Posterior vena cava (tissue), 2 donors: Measurements from ENCODE around the gene TRHDE. TPM values are rescaled to one million over a fixed set of nuclear protein-coding genes. Genes with fewer than 3 reads are reported as not detected.
A peak's percentile ranks its signal among the peaks of the same experiment; 100 is the strongest.

ENCODE experiments used
- DNase-seq: peaks from one replicate; pipeline ENCODE4 v3.0.0-alpha.2; 2020; ENCODE audit warnings: low spot score
- intact Hi-C, 2 donors: fragments of 100-400 bp; cut with DNase I; formaldehyde crosslinking; loops; one replicate each; pipeline versions ENCODE4 v1.14.1 to v1.14.2; 2022 to 2023
- long read RNA-seq, 2 donors: library from polyadenylated mRNA; unstranded; transcript quantifications; one replicate each; pipeline ENCODE4 v2.0.0, GENCODE V29; 2020 to 2021
- total RNA-seq, 2 donors: library from RNA; stranded (reverse); fragmentation: NEBNext Ultra II Directional; extraction: Animal tissue kit (Norgen Biotek cat#: 25700); gene quantifications; one replicate each; pipeline ENCODE4 v1.2.1, GENCODE V29; 2021
- donor health status: DM: yes; HTN: yes; CAD: no.
- donor health status: DM: yes; HTN: yes; CAD: no.

TRHDE gene, protein sequence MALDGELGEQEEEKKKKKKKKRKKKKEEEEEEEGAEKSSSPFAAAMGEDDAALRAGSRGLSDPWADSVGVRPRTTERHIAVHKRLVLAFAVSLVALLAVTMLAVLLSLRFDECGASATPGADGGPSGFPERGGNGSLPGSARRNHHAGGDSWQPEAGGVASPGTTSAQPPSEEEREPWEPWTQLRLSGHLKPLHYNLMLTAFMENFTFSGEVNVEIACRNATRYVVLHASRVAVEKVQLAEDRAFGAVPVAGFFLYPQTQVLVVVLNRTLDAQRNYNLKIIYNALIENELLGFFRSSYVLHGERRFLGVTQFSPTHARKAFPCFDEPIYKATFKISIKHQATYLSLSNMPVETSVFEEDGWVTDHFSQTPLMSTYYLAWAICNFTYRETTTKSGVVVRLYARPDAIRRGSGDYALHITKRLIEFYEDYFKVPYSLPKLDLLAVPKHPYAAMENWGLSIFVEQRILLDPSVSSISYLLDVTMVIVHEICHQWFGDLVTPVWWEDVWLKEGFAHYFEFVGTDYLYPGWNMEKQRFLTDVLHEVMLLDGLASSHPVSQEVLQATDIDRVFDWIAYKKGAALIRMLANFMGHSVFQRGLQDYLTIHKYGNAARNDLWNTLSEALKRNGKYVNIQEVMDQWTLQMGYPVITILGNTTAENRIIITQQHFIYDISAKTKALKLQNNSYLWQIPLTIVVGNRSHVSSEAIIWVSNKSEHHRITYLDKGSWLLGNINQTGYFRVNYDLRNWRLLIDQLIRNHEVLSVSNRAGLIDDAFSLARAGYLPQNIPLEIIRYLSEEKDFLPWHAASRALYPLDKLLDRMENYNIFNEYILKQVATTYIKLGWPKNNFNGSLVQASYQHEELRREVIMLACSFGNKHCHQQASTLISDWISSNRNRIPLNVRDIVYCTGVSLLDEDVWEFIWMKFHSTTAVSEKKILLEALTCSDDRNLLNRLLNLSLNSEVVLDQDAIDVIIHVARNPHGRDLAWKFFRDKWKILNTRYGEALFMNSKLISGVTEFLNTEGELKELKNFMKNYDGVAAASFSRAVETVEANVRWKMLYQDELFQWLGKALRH
- 1 to 10 TPM; 3.1 to 4.8 TPM for total RNA-seq
- long read RNA-seq, donor 1: 0 reads
- long read RNA-seq, donor 2, partial matches to known transcripts: 1 of 2 reads
- long read RNA-seq, donor 2, other reads (novel, unspliced or antisense): 1 of 2 reads

DNA sequence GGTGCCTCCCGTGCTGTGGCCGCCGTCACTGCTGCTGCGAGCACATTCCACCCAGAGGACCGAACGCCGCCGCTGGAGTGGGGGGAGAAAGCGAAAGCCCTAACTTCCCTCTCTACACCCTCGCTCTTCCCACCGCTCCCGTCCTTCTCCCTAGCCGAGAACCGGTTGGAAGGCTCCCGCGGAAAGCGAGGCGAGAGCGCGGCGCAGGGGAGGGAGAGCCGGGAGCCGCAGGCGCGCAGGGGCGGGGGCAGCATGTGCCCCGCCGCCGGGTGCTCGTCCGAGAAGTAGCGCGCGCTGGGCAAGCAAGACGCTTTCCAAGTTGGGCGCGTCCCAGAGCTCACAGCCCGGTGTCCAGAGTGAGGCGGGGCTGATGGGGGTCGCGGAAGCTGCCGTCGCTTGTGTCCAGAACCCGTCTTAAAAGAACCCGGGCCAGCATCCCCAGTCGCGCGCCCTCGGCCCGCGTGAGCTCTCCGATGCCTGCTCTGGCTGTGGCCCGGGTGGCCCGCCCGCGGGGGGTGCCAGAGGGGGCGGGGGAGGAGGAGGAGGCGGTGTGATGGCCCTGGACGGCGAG, at the start of gene TRHDE:
Gene TRHDE (plus strand): TSS at position 280 of the 571 bp plus-strand sequence. CDS start 274 bp downstream, at position 554.
- peak; percentile 83 for DNase-seq
- intact Hi-C loops: loop anchor here in 1 of 2 donors (10.0 kb wide), 1 partner anchor 1293 kb away; no protein-coding TSS in a partner anchor

DNA sequence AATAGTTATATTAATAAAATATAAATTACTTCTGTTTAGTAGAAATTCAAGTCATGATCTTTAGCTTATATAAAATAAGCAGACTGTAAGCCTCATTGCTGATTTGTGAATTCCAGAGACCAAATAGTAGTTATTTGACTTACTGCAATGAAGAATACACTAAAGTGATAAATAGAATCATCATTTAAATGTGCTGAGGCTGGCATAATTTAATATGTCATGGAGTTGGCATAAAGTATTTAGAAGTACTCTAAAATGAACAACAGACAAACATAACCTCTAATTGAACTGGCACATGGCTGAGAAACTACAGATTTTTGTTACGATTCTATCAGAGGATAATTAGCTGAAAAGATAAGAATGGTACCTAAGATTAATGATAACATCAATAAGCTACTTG, 45.7 kb upstream of the TRHDE start:
- intact Hi-C loops: no loop called here
- no peak for DNase-seq

DNA sequence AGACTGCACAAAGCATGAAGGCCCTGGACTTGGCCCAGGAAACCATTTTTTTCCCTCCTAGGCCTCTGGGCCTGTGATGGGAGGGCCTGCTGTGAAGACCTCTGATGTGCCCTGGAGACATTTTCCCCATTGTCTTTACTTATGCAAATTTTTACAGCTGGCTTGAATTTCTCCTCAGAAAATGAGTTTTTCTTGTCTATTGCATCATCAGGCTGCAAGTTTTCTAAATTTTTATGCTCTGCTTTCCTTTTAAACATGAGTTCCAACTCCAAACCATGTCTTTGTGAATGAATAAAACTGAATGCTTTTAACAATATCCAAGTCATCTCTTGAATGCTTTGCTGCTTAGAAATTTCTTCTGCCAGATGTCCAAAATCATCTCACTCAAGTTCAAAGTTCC, 43.7 kb upstream of the TRHDE start:
- intact Hi-C loops: no loop called here
- no peak for DNase-seq

DNA sequence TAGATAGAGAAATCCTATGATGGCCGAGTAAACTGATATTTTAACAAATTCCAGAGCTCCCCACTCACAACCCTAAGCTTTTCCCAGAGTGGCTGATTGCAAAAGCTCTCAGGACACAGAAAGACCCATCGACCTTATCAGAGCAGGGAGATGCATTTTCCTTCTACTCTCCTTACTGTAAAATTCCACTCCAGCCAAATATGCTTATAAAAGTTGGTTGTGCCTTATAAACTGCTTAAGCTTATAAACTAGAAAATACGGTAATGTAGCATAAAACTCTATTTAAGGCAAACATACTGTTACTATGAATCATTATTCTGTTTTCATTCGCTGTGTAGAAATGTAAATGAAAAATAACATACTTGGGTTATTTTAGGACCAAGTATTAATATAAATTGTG, 41.6 kb upstream of the TRHDE start:
- DNase-seq: no peak
- intact Hi-C loops: no loop called here

DNA sequence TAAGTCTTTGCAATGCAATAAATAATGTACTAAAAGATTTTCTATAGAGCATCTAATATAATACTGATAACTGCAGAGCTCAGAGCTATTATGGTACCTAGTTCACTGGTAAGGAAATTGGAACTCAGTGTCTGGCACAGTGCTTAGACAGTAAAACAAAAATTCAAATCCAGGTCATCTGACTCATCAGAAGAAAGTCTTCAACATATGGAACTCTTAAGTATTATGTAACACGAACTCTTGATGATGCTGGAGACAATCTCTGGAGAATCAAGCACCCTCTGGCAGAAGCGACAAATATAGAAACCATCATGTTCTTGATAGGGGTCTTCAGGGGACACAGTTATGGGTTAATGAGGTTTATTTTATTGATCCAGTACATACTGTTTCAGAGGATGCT, 37.3 kb upstream of the TRHDE start:
- no peak for DNase-seq

DNA sequence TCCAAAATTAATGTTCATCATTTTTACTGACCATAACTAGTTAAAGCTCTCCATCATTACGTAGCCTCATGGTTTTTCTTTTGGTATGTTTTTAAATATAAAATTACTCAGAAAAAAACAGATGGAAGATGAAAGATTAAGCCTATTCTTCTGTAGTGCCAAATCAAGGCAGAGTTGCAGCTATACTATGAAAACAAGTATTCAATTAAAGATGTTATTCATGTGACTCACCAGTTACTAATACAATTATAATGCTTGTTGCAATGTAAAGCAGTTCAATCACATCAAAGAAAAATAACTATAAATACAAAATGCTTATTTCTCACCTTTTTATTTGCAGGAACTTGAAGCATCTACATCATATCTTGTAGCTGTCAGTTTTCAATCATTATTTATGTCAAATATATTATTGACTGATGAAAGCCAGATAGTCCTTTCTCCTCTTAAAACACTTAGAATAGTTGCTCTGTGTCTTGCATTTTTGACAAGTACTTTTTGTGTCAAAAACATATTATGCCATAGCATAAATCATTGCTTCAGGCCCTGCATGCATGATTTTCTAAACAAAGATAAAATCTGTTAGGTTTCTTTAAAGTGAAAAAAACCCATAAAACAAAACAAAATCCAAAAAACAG, 36.0 kb upstream of the TRHDE start:
- intact Hi-C loops: no loop called here
- DNase-seq: no peak

More for the DNA sequence above, 37.3 kb upstream of the TRHDE start:
- intact Hi-C loops: no loop called here

DNA sequence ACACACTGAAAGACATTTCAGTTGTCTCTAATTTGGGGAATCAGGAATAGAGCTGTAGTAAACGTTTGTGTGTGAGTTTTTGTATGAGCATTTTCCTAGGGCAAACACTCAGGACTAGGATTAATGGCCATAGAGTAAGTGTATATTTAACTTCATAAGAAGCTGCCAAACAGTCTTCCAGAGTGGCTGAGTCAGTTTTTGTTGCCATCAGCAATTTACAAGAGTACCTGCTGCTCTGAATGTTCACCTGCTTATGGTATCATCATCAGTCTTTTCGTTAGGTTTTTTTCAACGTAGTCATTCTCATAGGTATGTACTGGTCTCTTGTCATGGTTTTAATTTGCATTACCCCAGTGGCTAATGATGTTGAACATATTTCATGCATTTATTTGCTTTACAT, 30.6 kb upstream of the TRHDE start:
- intact Hi-C loops: no loop called here
- DNase-seq: no peak

DNA sequence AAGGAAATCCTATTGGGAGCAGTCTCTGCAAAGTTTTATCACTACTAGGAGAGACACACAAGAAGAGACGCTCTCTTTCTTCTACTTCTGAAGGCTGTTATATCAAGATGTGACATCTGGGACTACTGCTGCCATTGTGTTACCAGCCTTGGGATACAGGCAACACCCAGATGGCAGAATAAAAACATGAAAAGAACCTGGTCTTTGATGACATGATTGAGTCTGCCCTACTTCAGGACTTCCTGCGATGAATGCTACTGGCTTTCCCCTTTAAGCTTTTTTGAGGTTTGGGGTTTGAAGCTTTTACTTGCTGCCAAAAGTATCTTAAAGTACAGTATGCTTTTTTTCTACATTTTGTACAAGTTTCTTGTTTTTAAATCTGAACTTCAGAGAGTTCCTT, 29.2 kb upstream of the TRHDE start:
- intact Hi-C loops: no loop called here
- DNase-seq: no peak

DNA sequence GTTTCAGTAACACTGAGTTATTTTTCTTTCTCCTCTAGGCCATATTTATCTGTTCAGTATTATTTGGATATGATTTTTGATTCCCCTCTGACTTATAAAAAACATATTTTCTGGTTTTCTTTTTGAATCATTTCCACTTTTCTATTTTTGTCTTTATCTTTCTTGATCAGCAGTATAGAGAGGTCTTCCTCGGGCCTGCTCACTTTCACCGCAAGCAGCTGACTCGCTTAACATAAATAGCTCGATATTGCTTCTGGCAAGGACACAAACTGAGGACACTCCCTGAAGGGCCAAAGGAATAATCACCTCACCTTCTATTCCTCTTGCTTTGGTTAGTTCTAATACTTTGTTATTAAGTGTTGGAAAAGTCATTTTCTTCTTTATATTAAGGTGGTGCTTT, 25.8 kb upstream of the TRHDE start:
- no peak for DNase-seq
- intact Hi-C loops: no loop called here

DNA sequence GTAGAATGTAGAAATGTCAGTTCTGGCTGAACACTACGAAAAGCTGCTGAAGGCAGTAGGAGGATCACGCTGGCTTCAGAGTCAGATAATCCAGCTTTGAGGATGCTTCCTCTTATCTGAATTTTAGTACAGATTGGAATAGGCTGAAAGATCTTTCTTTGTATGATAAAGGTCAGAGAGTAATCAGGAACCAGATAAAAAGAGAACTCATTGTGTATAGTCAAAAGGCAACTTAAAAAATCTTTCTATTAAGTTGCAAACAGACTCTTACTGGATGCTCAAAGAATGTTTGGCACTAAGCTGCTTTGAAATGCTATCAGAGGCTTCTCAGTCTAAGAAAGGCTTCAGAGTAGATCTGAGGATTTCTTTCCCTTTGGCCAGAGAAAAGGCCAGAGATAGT, 21.8 kb upstream of the TRHDE start:
- intact Hi-C loops: loop anchor here in 1 of 2 donors (5.0 kb wide), 1 partner anchor 213 kb away; no protein-coding TSS in a partner anchor

DNA sequence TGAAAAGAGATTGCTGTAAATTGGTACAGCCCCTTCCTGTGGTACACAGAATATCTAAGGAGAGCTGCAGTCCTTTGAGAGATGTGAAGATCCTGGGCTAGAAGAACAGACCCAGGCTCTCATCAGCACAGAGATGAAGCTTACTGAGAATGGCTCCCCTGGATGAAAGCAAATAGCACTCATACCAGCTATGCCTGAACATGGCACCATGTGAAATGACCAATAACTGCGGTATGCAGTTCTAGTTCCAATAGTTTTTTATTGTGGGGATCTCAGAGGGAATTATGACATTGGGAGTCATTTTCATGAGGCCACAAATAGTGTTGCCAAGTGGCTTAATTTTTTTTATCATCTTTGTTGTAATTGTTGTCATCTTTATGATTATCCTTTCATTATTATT, 15.4 kb upstream of the TRHDE start:
- intact Hi-C loops: no loop called here
- DNase-seq: no peak

More for the DNA sequence above, 21.8 kb upstream of the TRHDE start:
- no peak for DNase-seq

DNA sequence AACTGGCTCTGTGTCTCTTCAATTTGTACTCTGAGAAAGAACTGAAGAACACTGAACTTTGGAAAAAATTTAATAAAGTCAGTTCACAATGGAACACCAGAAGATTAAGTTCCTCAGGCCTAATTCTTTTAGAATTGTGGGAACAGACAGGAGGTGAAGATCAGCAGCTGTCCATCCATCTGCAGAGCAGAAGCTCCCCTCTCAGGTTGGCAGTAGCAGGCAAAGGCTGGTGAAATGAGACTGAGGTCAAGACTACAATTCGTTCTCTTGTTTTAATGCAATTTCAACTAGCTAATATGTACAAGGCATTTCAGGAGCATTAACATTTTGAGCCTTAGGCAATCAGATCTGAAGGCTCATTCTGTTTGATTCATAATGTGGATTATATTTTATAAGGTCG, 10.3 kb upstream of the TRHDE start:
- DNase-seq: no peak
- intact Hi-C loops: no loop called here

DNA sequence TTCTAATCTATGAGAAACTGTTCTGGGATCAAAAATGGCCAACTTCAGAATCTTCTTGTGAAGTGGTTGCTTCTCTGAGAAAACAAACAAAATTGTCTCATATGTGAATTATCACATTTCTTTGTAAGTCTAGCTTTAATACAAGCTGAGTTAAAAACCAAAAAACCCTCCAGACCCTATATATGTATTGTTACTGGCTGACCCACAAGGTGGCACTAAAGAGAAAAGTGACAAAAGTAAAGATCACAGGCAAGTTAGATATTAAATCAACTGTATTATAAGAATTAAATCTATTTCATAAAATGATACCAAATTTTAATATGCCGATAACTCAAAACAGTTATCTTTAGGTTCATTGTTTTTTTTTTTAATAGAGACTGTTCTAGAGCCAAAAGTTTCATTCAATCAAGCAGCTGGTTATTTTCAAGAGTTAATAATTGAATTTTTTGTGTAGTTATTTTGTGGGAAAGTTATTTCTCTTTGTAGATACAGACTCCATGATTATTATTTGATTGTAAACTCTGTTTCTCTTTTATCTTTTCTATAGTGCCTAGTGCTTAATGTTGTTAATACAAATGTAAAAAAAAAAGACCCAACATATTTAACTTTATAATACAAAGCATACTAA, 7.5 kb upstream of the TRHDE start:
- intact Hi-C loops: no loop called here
- DNase-seq: no peak

DNA sequence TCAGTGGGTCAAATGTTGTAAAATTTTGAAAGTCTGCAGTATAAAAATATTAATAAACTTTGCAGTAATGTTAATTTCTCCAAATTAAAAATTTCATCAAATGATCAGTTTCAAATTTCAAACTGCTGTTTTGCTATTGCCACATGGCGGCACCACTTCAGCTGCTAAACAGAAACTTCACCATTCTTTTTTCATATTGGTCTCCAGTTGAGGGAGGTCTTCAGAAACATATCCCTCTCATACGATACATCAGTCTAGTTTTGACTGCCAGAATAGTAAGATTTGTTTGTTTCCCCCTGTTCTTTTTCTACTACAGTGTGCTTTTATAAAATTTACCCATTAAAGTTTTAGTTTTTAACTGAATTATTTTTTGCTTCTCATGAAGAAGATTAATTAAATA, 4.2 kb upstream of the TRHDE start:
- intact Hi-C loops: no loop called here
- no peak for DNase-seq

DNA sequence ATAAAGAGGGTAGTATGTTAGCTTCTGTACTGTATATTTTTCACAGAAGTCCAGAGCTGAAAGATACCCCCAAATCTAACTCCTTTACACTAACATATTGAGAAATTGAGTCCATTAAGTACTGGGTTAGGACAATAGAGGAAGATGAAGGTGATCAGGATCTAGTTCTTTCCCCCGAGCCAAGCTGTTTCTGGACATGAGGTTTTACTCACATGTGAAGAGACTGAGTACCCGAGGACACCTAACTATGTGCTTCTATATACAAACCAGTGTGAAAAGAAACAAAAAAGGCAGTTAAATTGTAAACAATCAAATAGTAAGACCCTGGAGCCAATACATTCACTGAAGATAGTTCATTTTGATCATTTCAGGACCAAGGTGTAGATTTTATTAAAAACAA, 3.8 kb upstream of the TRHDE start:
- DNase-seq: no peak
- intact Hi-C loops: no loop called here

DNA sequence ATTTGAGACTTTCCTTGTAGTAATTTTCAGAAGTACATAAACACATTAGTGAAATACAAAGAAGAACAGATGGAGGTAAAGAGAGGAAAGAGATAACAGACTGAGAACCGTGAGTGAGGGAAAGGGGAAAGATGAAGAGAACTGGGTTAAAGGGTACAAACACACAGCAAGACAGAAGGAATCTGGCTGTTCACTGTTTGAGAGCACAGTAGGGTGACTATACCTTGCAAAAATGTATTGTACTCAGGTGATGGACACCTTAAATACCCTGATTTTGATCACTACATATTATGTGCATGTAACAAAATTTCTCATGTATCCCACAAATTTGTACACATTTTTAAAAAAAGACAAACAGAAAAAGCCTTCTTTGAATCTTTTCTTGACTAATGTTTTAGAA, 2.7 kb upstream of the TRHDE start:
- intact Hi-C loops: no loop called here
- DNase-seq: no peak

DNA sequence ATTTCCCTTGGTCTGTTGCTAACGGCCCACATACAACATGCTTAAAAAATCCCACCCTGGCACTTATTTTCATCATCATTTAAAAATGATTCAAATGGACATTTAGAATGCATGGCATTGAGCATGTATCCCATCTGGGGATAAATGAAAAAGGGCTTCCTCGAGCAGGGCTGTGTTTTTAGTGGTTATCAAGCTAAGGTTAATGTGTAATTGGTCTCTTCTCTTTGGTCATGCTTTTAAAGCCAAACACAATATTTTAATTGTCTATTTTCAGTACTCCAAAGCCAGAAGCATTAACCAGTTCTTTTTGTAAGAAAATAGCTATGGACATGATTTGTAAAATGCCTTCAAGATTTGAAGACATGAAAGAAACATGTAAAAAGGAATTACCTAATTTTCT, 1.9 kb upstream of the TRHDE start:
- no peak for DNase-seq
- intact Hi-C loops: loop anchor here in 1 of 2 donors (10.0 kb wide), 1 partner anchor 1295 kb away; no protein-coding TSS in a partner anchor

DNA sequence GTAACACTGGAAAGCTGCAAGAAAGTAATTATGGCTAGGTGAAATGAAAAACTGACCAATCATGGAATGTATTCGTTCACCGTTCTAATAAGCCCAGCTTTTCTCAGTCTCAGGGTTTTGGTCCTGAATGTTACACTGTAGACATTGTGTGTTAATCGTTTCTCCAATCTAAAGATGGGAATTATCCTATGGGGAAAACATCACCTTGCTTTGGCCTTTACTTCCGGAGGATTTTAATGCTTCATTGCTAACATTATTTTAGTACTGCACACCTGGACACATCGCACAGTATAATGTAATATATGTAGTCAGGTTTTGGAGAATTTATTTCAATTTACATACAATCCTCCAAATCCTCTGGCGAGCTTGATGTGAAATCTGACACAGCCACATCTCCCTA, 1.2 kb upstream of the TRHDE start:
- DNase-seq: no peak
- intact Hi-C loops: loop anchor here in 1 of 2 donors (10.0 kb wide), 1 partner anchor 1294 kb away; no protein-coding TSS in a partner anchor
